H1 (cell line): ENCODE results near the gene CABP1. TPM values are rescaled to one million over a fixed set of nuclear protein-coding genes. Genes with fewer than 3 reads are reported as not detected.

Experiments
- CTCF ChIA-PET: fragments of 300-600 bp; sonication (Branson Sonifier 250); formaldehyde crosslinking; loops from one replicate; lab custom pipeline; 2021; ENCODE audit not compliant: partially characterized antibody; lab: Charles Lee
- POLR2A ChIA-PET: fragments of 300-600 bp; sonication (Branson Sonifier 250); formaldehyde crosslinking; loops from one replicate; lab custom pipeline; 2021; ENCODE audit warnings: inconsistent platforms; ENCODE audit not compliant: partially characterized antibody; lab: Charles Lee
- DNase-seq, 2 experiments: peaks; one replicate each; pipeline versions ENCODE4 v3.0.0 to v3.0.0-alpha.2; 2010 to 2022; ENCODE audit warnings: low spot score in 2 of 2, low read depth in 1 of 2, mixed read lengths in 1 of 2
- FAIRE-seq: peaks from 2 replicates; lab custom pipeline; 2011; peaks lifted over from hg19 to GRCh38; lab: Jason Lieb, UNC
- H2AFZ ChIP-seq: 2 replicates; pipeline ENCODE4 v1.8.1; 2012; ENCODE audit warnings: low read length, inconsistent platforms
- H2AK5ac ChIP-seq: 2 replicates; pipeline ENCODE4 v1.6.1; 2013; ENCODE audit warnings: low read depth, low read length
- H2BK120ac ChIP-seq: replicated peaks from 2 replicates; pipeline ENCODE3; 2013; ENCODE audit warnings: low read depth, low read length, inconsistent platforms
- H2BK12ac ChIP-seq: 2 replicates; pipeline ENCODE4 v1.6.1; 2013; ENCODE audit warnings: low read depth, low read length
- H2BK15ac ChIP-seq: 2 replicates; pipeline ENCODE4 v1.6.1; 2013; ENCODE audit warnings: low read length
- H2BK20ac ChIP-seq: 2 replicates; pipeline ENCODE4 v1.6.1; 2013; ENCODE audit warnings: low read length
- H2BK5ac ChIP-seq: 2 replicates; pipeline ENCODE4 v1.6.1; 2013; ENCODE audit warnings: low read depth, low read length
- H3K14ac ChIP-seq: 2 replicates; pipeline ENCODE4 v1.6.1; 2013; ENCODE audit warnings: inconsistent platforms; ENCODE audit not compliant: insufficient read length
- H3K18ac ChIP-seq: 2 replicates; pipeline ENCODE4 v1.6.1; 2013; ENCODE audit warnings: low read length; ENCODE audit errors: extremely low read depth
- H3K23ac ChIP-seq: 2 replicates; pipeline ENCODE4 v1.6.1; 2013; ENCODE audit warnings: inconsistent platforms; ENCODE audit not compliant: insufficient read length
- H3K23me2 ChIP-seq: 2 replicates; pipeline ENCODE4 v1.6.1; 2013; ENCODE audit warnings: low read depth, low read length
- H3K27ac ChIP-seq: 2 replicates; pipeline ENCODE4 v1.6.1; 2011; ENCODE audit warnings: low read depth, low read length, inconsistent platforms
- H3K27me3 ChIP-seq, 4 experiments: replicated peaks in 1 of 4; 1 replicate in 1 of 4; 2 replicates in 3 of 4; pipeline versions ENCODE4 v1.6.1 to v1.8.1; 2011 to 2013; ENCODE audit warnings: low read length in 3 of 4, mild to moderate bottlenecking in 3 of 4, inconsistent platforms in 2 of 4, mixed read lengths in 2 of 4, moderate library complexity in 1 of 4; ENCODE audit not compliant: control insufficient read depth in 3 of 4, insufficient read depth in 3 of 4; ENCODE audit errors: extremely low read depth in 1 of 4
- H3K36me3 ChIP-seq, 4 experiments: 2 replicates each; pipeline versions ENCODE4 v1.6.1 to v1.8.1; 2011 to 2013; ENCODE audit warnings: mild to moderate bottlenecking in 4 of 4, low read length in 3 of 4, moderate library complexity in 2 of 4, control low read depth in 1 of 4, inconsistent platforms in 1 of 4; ENCODE audit not compliant: insufficient read depth in 4 of 4, control insufficient read depth in 2 of 4
- H3K4ac ChIP-seq: replicated peaks from 2 replicates; pipeline ENCODE3; 2013; ENCODE audit warnings: low read length, low read depth, mixed read lengths, inconsistent platforms; ENCODE audit not compliant: insufficient read length
- H3K4me1 ChIP-seq, 4 experiments: replicated peaks in 1 of 4; 1 replicate in 1 of 4; 2 replicates in 3 of 4; pipeline versions ENCODE4 v1.6.1 to v1.8.1; 2011 to 2013; ENCODE audit warnings: low read length in 3 of 4, inconsistent platforms in 2 of 4, mixed read lengths in 1 of 4; ENCODE audit not compliant: insufficient read depth in 4 of 4, control insufficient read depth in 3 of 4
- H3K4me2 ChIP-seq, 2 experiments: 2 replicates each; pipeline versions ENCODE4 v1.6.1 to v1.8.1; 2011 to 2013; ENCODE audit warnings: low read depth in 2 of 2, low read length in 2 of 2, control low read depth in 1 of 2, inconsistent platforms in 1 of 2, mild to moderate bottlenecking in 1 of 2; ENCODE audit not compliant: insufficient read depth in 1 of 2
- H3K4me3 ChIP-seq, 4 experiments: fragments of 200-600, 300-600 bp in 1 of 4; sonication (generic), shearing (Covaris generic), sonication (Bioruptor Twin) in 1 of 4; 2 replicates each; pipeline versions ENCODE4 v1.5.1 to v1.8.1; 2011 to 2016; ENCODE audit warnings: low read length in 4 of 4, low read depth in 3 of 4, control low read depth in 2 of 4, inconsistent platforms in 2 of 4, mild to moderate bottlenecking in 2 of 4, mixed read lengths in 1 of 4, moderate library complexity in 1 of 4; ENCODE audit not compliant: insufficient read depth in 2 of 4; ENCODE audit errors: extremely low read depth in 1 of 4
- H3K56ac ChIP-seq: replicated peaks from 2 replicates; pipeline ENCODE3; 2013; ENCODE audit warnings: low read depth, mild to moderate bottlenecking, mixed read lengths, low read length, inconsistent platforms; ENCODE audit not compliant: insufficient read length
- H3K79me1 ChIP-seq: 2 replicates; pipeline ENCODE4 v1.6.1; 2013; ENCODE audit warnings: low read depth, low read length, control low read depth
- H3K79me2 ChIP-seq, 2 experiments: 2 replicates each; pipeline versions ENCODE4 v1.6.1 to v1.8.1; 2012 to 2013; ENCODE audit warnings: low read length in 2 of 2, mild to moderate bottlenecking in 2 of 2, inconsistent platforms in 1 of 2; ENCODE audit not compliant: insufficient read depth in 2 of 2, control insufficient read depth in 1 of 2
- H3K9ac ChIP-seq, 4 experiments: replicated peaks in 1 of 4; 1 replicate in 1 of 4; 2 replicates in 3 of 4; pipeline versions ENCODE4 v1.6.1 to v1.8.1; 2011 to 2013; ENCODE audit warnings: low read depth in 3 of 4, low read length in 3 of 4, control low read depth in 2 of 4, mild to moderate bottlenecking in 2 of 4, moderate library complexity in 2 of 4, inconsistent platforms in 1 of 4; ENCODE audit errors: extremely low read depth in 1 of 4
- H3K9me3 ChIP-seq, 2 experiments: 2 replicates each; pipeline versions ENCODE4 v1.6.1 to v1.8.1; 2012 to 2013; ENCODE audit warnings: mild to moderate bottlenecking in 2 of 2, moderate library complexity in 2 of 2, control low read depth in 1 of 2, inconsistent platforms in 1 of 2, low read depth in 1 of 2, low read length in 1 of 2, mixed read lengths in 1 of 2; ENCODE audit not compliant: insufficient read depth in 2 of 2
- H4K20me1 ChIP-seq, 2 experiments: replicated peaks in 1 of 2; 2 replicates each; pipeline versions ENCODE3 to v1.8.1; 2011 to 2013; ENCODE audit warnings: inconsistent platforms in 2 of 2, low read length in 2 of 2, mild to moderate bottlenecking in 1 of 2; ENCODE audit not compliant: insufficient read depth in 2 of 2, control insufficient read depth in 1 of 2
- H4K5ac ChIP-seq: 2 replicates; pipeline ENCODE4 v1.6.1; 2013; ENCODE audit warnings: low read length, low read depth, mixed read lengths, inconsistent platforms; ENCODE audit not compliant: insufficient read length
- H4K8ac ChIP-seq: 2 replicates; pipeline ENCODE4 v1.8.0; 2013; ENCODE audit warnings: mild to moderate bottlenecking, moderate library complexity, low read length, inconsistent platforms; ENCODE audit not compliant: insufficient read depth; ENCODE audit errors: extremely low read depth
- H4K91ac ChIP-seq: replicated peaks from 2 replicates; pipeline ENCODE3; 2013; ENCODE audit warnings: low read length, mixed read lengths, inconsistent platforms; ENCODE audit not compliant: insufficient read length
- EZH2 ChIP-seq: fragments of 200-600 bp; sonication (generic); IDR thresholded peaks from 2 replicates; pipeline ENCODE4 v1.7.1; 2012; ENCODE audit warnings: low read depth, mild to moderate bottlenecking, moderate library complexity, low read length, inconsistent platforms; ENCODE audit not compliant: severe bottlenecking
- HDAC2 ChIP-seq, 2 experiments: fragments of 300-600 bp in 1 of 2; sonication (generic) in 1 of 2; IDR thresholded peaks; 2 replicates each; pipeline ENCODE4 v1.6.1; 2011 to 2012; ENCODE audit warnings: low read depth in 2 of 2, low read length in 2 of 2, mild to moderate bottlenecking in 2 of 2, moderate library complexity in 2 of 2, borderline replicate concordance in 1 of 2, inconsistent platforms in 1 of 2
- KDM1A ChIP-seq: fragments of 200-600, 300-600 bp; sonication (generic); IDR thresholded peaks from 2 replicates; pipeline ENCODE4 v1.7.1; 2016; ENCODE audit warnings: mild to moderate bottlenecking, low read length, borderline replicate concordance
- RFX5 ChIP-seq: IDR thresholded peaks from 2 replicates; pipeline ENCODE4 v1.6.1; 2011; ENCODE audit warnings: low read depth, low read length, improper control_type of control experiment, borderline replicate concordance
- WGBS, 2 experiments: shearing (Covaris generic) in 1 of 2; methylation state at CpG; one replicate each; pipeline versions ENCODE4 v1.1.6 to v1.1.7; 2013 to 2015; ENCODE audit warnings: low lambda C conversion rate in 2 of 2, mixed read lengths in 2 of 2, inconsistent platforms in 1 of 2, low coverage in 1 of 2, missing lambda C conversion rate in 1 of 2; ENCODE audit not compliant: insufficient replicate concordance in 2 of 2, insufficient coverage in 1 of 2, insufficient read length in 1 of 2; ENCODE audit errors: extremely low coverage in 1 of 2, missing lambda C conversion rate in 1 of 2; 5-methylcytosine and 5-hydroxymethylcytosine counted together
- polyA plus RNA-seq, 7 experiments: library from polyadenylated mRNA; depleted of rRNA in 3 of 7; stranded (reverse) in 5 of 7; unstranded in 2 of 7; fragments of >200 nt in 5 of 7; fragments of 200-250 nt in 2 of 7; gene quantifications; 1 replicate in 5 of 7; 2 replicates in 1 of 7; 4 replicates in 1 of 7; pipeline versions ENCODE4 v1.2.1 to v1.2.3, GENCODE V29; 2011 to 2013; ENCODE audit warnings: missing spikeins in 2 of 7, mixed read lengths in 2 of 7
- total RNA-seq: library from RNA; stranded (reverse); fragmentation: NEBNext Ultra II Directional; extraction: Animal tissue kit (Norgen Biotek cat#: 25700); gene quantifications from 2 replicates; pipeline ENCODE4 v1.2.1, GENCODE V29; 2021

Gene CABP1
- total and polyA plus RNA-seq, 2 of the 8 experiments (the other 6 are each of a cell fraction or from before 2014, with no cell fraction given), result 3.9 to 7.4 TPM

DNA sequence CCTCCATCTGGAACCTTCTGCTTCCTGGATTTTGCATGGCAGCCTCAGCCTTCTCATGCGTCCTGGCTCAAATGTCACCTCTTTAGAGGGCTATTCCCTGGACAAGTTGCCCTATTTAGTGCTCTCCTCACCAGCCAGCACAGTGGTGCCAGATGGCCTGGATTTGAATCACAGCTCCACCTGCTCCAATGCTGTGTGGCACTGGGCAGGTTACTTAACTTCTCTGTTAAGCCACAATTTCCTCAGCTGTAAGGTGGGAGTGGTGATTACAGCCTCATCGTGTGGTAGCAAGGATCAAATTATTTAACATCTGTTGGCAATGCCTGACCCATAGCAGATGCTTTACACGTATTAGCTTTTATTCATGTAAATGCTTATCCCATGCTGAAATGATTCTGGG, 42.6 kb upstream of the CABP1 start:
- H3K79me2 ChIP-seq, result no peaks in the 10 kb centered on the region
- CTCF ChIA-PET, result interaction anchor here (2.1 to 2.8 kb wide), 3 partner anchors 8 to 51 kb away, joined by 6 to 20 read pairs (median 7); partner anchors contain the start of gene POP5

More for the DNA sequence above, 42.6 kb upstream of the CABP1 start:
- POLR2A ChIA-PET, result no interaction called here
- H3K23me2 ChIP-seq, result peaks cover 3% of the 10 kb centered on the region; the same call in 1 of the 2 replicates
- H3K36me3 ChIP-seq, result no peaks in the 10 kb centered on the region
- H3K4me1 ChIP-seq, result peaks cover 0 to 5% (median 2%) of the 10 kb centered on the region in 4 experiments; a peak in 6 of 7 replicates
- no peak overlapping the region for H2AK5ac ChIP-seq
- no peak for DNase-seq
- H4K91ac ChIP-seq, result no peak overlapping the region
- H3K4me2 ChIP-seq, result no peak overlapping the region
- no peak overlapping the region for H3K56ac ChIP-seq
- H4K20me1 ChIP-seq, result no peaks in the 10 kb centered on the region
- no peak overlapping the region for H2AFZ ChIP-seq
- no peak overlapping the region for H4K5ac ChIP-seq
- no peaks in the 10 kb centered on the region for H3K79me1 ChIP-seq
- H3K27ac ChIP-seq, result no peak overlapping the region
- no peak overlapping the region for H2BK20ac ChIP-seq
- H2BK5ac ChIP-seq, result no peak overlapping the region
- no peak overlapping the region for H2BK120ac ChIP-seq
- H3K4ac ChIP-seq, result no peak overlapping the region
- 71% methylated on average over 3 of the region's 3 CpGs; no CpG with 5 or more reads in 1 of the 2 experiments for WGBS, 2 experiments
- H2BK12ac ChIP-seq, result no peak overlapping the region
- no peak overlapping the region for H3K9ac ChIP-seq
- TF ChIP-seq KDM1A (peak; percentile 59; the same call in 1 of the 2 replicates), RFX5 (no peak), HDAC2 (IDR thresholded peaks at IDR 0.05; ENCODE audit: borderline replicate concordance in 1 of 2, low read depth in 2 of 2, low read length in 2 of 2) (no peak), EZH2 (no peak)
- no peak overlapping the region for H3K23ac ChIP-seq
- no peak overlapping the region for H3K4me3 ChIP-seq
- FAIRE-seq, result no peak
- no peak overlapping the region for H3K18ac ChIP-seq
- no peak overlapping the region for H3K14ac ChIP-seq
- H4K8ac ChIP-seq, result no peak overlapping the region
- H3K27me3 ChIP-seq, result no peaks in the 10 kb centered on the region
- H2BK15ac ChIP-seq, result no peak overlapping the region
- H3K9me3 ChIP-seq, result no peaks in the 10 kb centered on the region
